Dermis blood vessel endothelial cell (primary cell): ENCODE measurements around the gene TAC4. TPM values are rescaled to one million over a fixed set of nuclear protein-coding genes. Genes with fewer than 3 reads are reported as not detected.

Experiments used
- DNase-seq: peaks from one replicate; pipeline ENCODE4 v3.0.0; 2010
- total RNA-seq: library from RNA; depleted of rRNA; stranded (reverse); fragments of >200 nt; gene quantifications from 2 replicates; pipeline ENCODE4 v1.2.3, GENCODE V29; 2014

TAC4 gene
- total RNA-seq, 1 donor from 2014 or later = not detected

- DNase-seq = no peak
Measured at GRCh38 chr17:49798182-49798581, 49.7 kb downstream of the TAC4 start.

GRCh38 chr17:49795372-49795771 is 52.5 kb downstream of the TAC4 start:
- DNase-seq = no peak

GRCh38 chr17:49793309-49793708 is 54.6 kb downstream of the TAC4 start:
- DNase-seq = no peak

GRCh38 chr17:49789243-49789578 is 58.7 kb downstream of the TAC4 start:
- DNase-seq = no peak

GRCh38 chr17:49788478-49789242 is 59.2 kb downstream of the TAC4 start, which contains the start of gene KAT7:
KAT7 (plus strand) TSS chr17:49788681; CDS start chr17:49788835, 154 bp downstream.
- peak; percentile 100 for DNase-seq

Other genes with a start within 250 kb of the TAC4 start
- gene SPOP, start 170.0 kb downstream of the TAC4 start, total RNA-seq = 127 and 144 TPM in 2 replicates
- gene SLC35B1, start 140.1 kb downstream of the TAC4 start, total RNA-seq = 56.9 and 58.9 TPM in 2 replicates
- gene FAM117A, start 83.9 kb downstream of the TAC4 start, total RNA-seq = 15.5 and 25.4 TPM in 2 replicates
- gene KAT7, start 59.4 kb downstream of the TAC4 start, total RNA-seq = 88.0 and 133 TPM in 2 replicates
- not detected in 2 replicates for gene DLX4, start 121.1 kb upstream of the TAC4 start, total RNA-seq
- not detected in 2 replicates for gene DLX3, start 147.2 kb upstream of the TAC4 start, total RNA-seq
- gene ITGA3, start 208.0 kb upstream of the TAC4 start, total RNA-seq = 116 and 190 TPM in 2 replicates
- gene PDK2, start 247.3 kb upstream of the TAC4 start, total RNA-seq = 12.3 and 20.8 TPM in 2 replicates